Upper lobe of left lung (tissue), 4 donors: ENCODE measurements around the gene ULK4.

Source experiments
- CTCF ChIP-seq, 6 experiments: fragments of 450-650 bp in 4 of 6; fragments of 200-600 bp in 2 of 6; sonication (generic) in 2 of 6; IDR thresholded peaks; one replicate each; pipeline ENCODE4 v1.5.1; 2016 to 2019; ENCODE audit warnings: antibody characterized with exemption in 6 of 6
- POLR2A ChIP-seq, 4 donors: fragments of 450-650 bp; IDR thresholded peaks; one replicate each; pipeline ENCODE4 v1.5.1; 2016 to 2017; ENCODE audit warnings: antibody characterized with exemption in 4 of 4, mild to moderate bottlenecking in 2 of 4

DNA sequence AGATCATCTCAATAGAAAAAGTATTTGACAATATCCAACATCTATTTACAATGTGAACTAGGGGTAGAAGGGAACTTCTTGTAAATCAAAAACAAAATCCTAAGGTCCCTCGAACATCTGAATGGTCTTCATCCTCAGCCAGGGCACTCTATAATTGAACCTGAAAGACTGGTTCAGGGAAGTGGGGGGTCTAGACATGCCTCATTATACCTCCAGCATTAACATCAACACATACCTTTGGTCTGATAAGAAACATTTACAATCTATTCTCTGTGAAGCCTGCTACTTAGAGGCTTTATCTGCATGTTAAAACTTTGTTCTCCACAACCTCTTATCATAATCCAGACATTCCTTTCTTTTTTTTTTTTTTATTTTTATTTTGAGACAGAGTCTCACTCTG lies 550.8 kb downstream of the ULK4 start:
- TF ChIP-seq CTCF (IDR thresholded peaks at IDR 0.05), result no peak
- no peak for TF ChIP-seq POLR2A (IDR thresholded peaks at IDR 0.05)
